GM12878 (cell line): ENCODE results near the gene NUP85. TPM values are rescaled to one million over a fixed set of nuclear protein-coding genes. Genes with fewer than 3 reads are reported as not detected.

Source experiments
- BRCA1 ChIP-seq: IDR thresholded peaks from 2 replicates; pipeline ENCODE4 v1.6.1; 2011; ENCODE audit warnings: low read depth, low read length, improper control_type of control experiment
- CUX1 ChIP-seq: IDR thresholded peaks from 2 replicates; pipeline ENCODE4 v1.6.1; 2012; ENCODE audit warnings: improper control_type of control experiment, low read depth, low read length; ENCODE audit not compliant: insufficient replicate concordance
- RELA ChIP-seq: fragments of 450-650 bp; IDR thresholded peaks from 2 replicates; pipeline ENCODE4 v1.8.0; 2014; ENCODE audit warnings: borderline replicate concordance; ENCODE audit not compliant: partially characterized antibody
- USF1 ChIP-seq: IDR thresholded peaks from 2 replicates; pipeline ENCODE4 v1.6.1; 2011; ENCODE audit warnings: borderline replicate concordance, low read depth, mild to moderate bottlenecking, moderate library complexity, mixed read lengths, low read length; ENCODE audit not compliant: insufficient read depth; ENCODE audit errors: extremely low read length
- polyA plus RNA-seq, 11 experiments: library from polyadenylated mRNA; depleted of rRNA in 4 of 11; unstranded in 6 of 11; stranded (reverse) in 5 of 11; fragments of >200 nt; fragmentation: Nextera tagmentation in 4 of 11; fragmentation: Illumina TruSeq in 1 of 11; extraction: Ambion mirVana in 4 of 11; extraction: Trizol in 1 of 11; gene quantifications; 1 replicate in 1 of 11; 2 replicates in 10 of 11; pipeline versions ENCODE4 v1.2.1 to v1.2.3, GENCODE V29; 2011 to 2016; ENCODE audit warnings: inconsistent platforms in 2 of 11, missing spikeins in 2 of 11, low read depth in 1 of 11
- total RNA-seq, 4 experiments: library from RNA; depleted of rRNA in 3 of 4; stranded (reverse); fragments of >200 nt in 3 of 4; fragmentation: Illumina TruSeq in 1 of 4; extraction: Trizol in 1 of 4; gene quantifications; 2 replicates each; pipeline versions ENCODE4 v1.2.1 to v1.2.3, GENCODE V29; 2013 to 2021

The NUP85 gene
- total and polyA plus RNA-seq, 10 of the 15 experiments (the other 5 are each of a cell fraction or from before 2014, with no cell fraction given), result 54.0 to 135 (median 95.4) TPM

DNA sequence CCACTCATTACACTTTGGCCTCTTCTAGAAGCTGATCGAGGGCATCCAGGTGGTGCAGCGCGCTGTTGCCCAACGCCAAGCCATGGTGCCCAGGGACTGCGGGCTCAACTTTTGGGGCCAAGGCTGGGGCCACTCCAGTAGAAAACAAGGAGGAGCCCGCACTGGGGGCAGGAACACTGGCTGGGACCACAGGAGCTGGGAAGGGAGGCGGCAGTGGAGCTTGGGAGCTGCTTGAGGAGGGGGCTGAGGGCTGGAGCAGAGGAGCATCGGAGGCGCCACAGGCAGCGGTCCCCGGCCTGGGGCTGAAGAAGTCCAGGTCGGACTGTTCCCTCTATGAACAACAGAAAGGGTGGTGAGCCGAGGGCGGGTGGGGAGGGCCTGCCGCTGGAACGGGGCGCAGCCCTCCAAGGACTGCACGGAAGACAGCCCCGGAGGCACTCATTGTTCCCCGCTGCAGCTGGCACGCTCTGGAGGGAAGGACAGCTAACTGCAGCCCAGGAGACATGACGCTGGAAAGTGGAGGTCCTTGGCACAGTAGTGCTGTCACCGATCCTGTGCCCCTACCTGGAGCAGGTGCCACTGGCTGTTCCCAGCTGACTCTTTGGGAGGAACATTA, 34.4 kb downstream of the NUP85 start (continued):
- TF ChIP-seq CUX1 (no peak), USF1 (no peak), RELA (no peak), BRCA1 (no peak)
- TF ChIP-seq, all 136 proteins: peak for 0
